ENCODE measurements around the gene HPSE2. TPM values are rescaled to one million over a fixed set of nuclear protein-coding genes. Genes with fewer than 3 reads are reported as not detected.

HPSE2 gene
- total RNA-seq, 1 experiment from 2014 or later: 0.05 TPM

DNA sequence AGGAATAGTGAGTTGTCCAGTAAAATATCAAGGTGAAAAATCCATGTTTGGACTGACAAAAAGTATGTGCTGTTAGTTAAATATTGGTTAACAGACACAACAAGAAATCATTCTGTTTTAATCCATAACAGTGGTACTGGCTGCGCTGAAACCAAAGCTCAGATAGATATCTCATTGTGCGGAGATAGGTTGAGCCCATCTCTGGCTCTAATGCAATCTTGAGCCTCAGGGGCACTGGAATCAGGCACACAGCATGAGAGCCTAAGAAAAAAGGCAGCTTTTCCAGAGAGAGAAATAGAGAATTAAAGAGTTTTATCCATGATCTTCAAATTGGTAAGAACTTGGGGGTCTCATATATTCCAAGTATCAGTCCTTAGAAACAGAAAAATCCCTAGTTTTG is 373.7 kb downstream of the HPSE2 start (continued):
- TF ChIP-seq JUND (IDR thresholded peaks at IDR 0.05): no peak
- no peak for TF ChIP-seq ELF1 (IDR thresholded peaks at IDR 0.05; ENCODE audit: borderline replicate concordance, low read depth)

DNA sequence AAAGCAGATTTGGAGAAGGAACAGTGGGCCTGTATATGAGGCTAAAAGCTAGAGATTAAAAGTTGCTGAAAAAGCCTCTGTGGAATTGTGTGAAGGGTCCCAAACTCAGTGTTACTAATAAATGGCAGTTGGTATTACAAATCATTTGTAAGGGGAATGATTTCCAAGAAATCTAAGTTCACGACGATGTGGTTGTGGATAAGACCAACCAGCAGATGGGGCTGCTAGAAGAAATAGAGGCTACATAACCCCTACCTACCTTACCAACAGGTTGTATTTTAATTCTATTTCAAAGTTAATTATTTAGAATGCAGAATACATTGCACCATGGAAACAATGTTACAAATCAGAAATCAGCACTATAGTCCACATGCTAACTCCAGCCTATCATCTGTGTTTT is 377.1 kb downstream of the HPSE2 start:
- RAD21 ChIA-PET (ENCODE audit: low non-redundant PET in 1 of 2, low total read pairs in 2 of 2, uncharacterized antibody in 2 of 2, unreplicated experiment in 2 of 2): no interaction called here
- Histone ChIP-seq H3K27ac (ENCODE audit: low read depth, low read length) (no peak overlapping the region), H3K4me2 (ENCODE audit: low read length) (no peak overlapping the region), H3K36me3 (ENCODE audit: control insufficient read depth in 1 of 2, insufficient read depth in 2 of 2, low read length in 2 of 2) (no peaks in the 10 kb centered on the region), H3K27me3 (ENCODE audit: insufficient read depth, low read length) (peaks cover 21% of the 10 kb centered on the region), H4K20me1 (ENCODE audit: insufficient read depth) (no peaks in the 10 kb centered on the region), H3K9me2 (ENCODE audit: insufficient read depth) (no peaks in the 10 kb centered on the region), H3K9ac (ENCODE audit: low read length) (no peak overlapping the region), H3K9me3 (ENCODE audit: control insufficient read depth in 1 of 2, insufficient read depth in 1 of 2, low read depth in 1 of 2, low read length in 2 of 2) (no peaks in the 10 kb centered on the region), H3K4me1 (ENCODE audit: control insufficient read depth in 1 of 2, insufficient read depth in 2 of 2, low read length in 2 of 2) (no peaks in the 10 kb centered on the region), H3K4me3 (replicated peaks in 1 of 2; ENCODE audit: low read depth in 1 of 2, low read length in 2 of 2) (no peak overlapping the region), H2AFZ (ENCODE audit: low read depth, low read length, poor library complexity, severe bottlenecking) (no peak overlapping the region), H3K79me2 (ENCODE audit: insufficient read depth, low read length) (no peaks in the 10 kb centered on the region)
- CTCF ChIA-PET: interaction anchor here (1.0 to 2.3 kb wide), 4 partner anchors 184 to 418 kb away, joined by 5 to 6 read pairs (median 5); no protein-coding TSS in a partner anchor
- no TSS peak for BruUV-seq (replicated peaks)
- DNase-seq (ENCODE audit: low read depth, low spot score) (peak; percentile 39), ATAC-seq (peak; percentile 84)
- TF ChIP-seq RAD21 (IDR thresholded peaks at IDR 0.05; ENCODE audit: low read depth) (peak; percentile 49), SIN3A (IDR thresholded peaks at IDR 0.05; ENCODE audit: low read depth) (no peak)
- TF ChIP-seq, protein P1, sequence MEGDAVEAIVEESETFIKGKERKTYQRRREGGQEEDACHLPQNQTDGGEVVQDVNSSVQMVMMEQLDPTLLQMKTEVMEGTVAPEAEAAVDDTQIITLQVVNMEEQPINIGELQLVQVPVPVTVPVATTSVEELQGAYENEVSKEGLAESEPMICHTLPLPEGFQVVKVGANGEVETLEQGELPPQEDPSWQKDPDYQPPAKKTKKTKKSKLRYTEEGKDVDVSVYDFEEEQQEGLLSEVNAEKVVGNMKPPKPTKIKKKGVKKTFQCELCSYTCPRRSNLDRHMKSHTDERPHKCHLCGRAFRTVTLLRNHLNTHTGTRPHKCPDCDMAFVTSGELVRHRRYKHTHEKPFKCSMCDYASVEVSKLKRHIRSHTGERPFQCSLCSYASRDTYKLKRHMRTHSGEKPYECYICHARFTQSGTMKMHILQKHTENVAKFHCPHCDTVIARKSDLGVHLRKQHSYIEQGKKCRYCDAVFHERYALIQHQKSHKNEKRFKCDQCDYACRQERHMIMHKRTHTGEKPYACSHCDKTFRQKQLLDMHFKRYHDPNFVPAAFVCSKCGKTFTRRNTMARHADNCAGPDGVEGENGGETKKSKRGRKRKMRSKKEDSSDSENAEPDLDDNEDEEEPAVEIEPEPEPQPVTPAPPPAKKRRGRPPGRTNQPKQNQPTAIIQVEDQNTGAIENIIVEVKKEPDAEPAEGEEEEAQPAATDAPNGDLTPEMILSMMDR (IDR thresholded peaks at IDR 0.05 in 2 of 3, conservative IDR thresholded peaks at IDR 0.05 in 1 of 3; ENCODE audit: borderline replicate concordance in 1 of 3, insufficient read depth in 1 of 3, low read depth in 2 of 3, low read length in 2 of 3): peak; percentile 44 to 65 (median 55); a peak in 5 of 6 replicates
- intact Hi-C loops (cut with micrococcal nuclease): loop anchor here (1.0 to 5.0 kb wide), 3 partner anchors 184 to 419 kb away; no protein-coding TSS in a partner anchor
- POLR2A ChIA-PET: no interaction called here

Data from HCT116 (cell line).